Mammary epithelial cell (primary cell): Measurements from ENCODE around the gene TSPAN5.

Experiments
- CTCF ChIP-seq, 2 donors: IDR thresholded peaks in 1 of 2; conservative IDR thresholded peaks in 1 of 2; 2 replicates each; pipeline ENCODE4 v1.5.1; 2011 to 2012; ENCODE audit warnings: inconsistent platforms in 2 of 2, low read length in 2 of 2, mild to moderate bottlenecking in 2 of 2, control low read depth in 1 of 2, low read depth in 1 of 2; ENCODE audit not compliant: insufficient read depth in 1 of 2; ENCODE audit errors: extremely low read depth in 1 of 2
- EZH2 ChIP-seq: IDR thresholded peaks from 2 replicates; pipeline ENCODE4 v1.6.1; 2012; ENCODE audit warnings: low read length, inconsistent platforms, borderline replicate concordance

- TF ChIP-seq CTCF (conservative IDR thresholded peaks at IDR 0.05 in 1 of 2, IDR thresholded peaks at IDR 0.05 in 1 of 2; ENCODE audit: extremely low read depth in 1 of 2, insufficient read depth in 1 of 2, low read depth in 1 of 2, low read length in 2 of 2) (no peak), EZH2 (no peak)
Measured at GRCh38 chr4:98581126-98581525, 77.3 kb downstream of the TSPAN5 start.
